GM21576 (cell line): ENCODE measurements around the gene TBCD.

Source experiments
- ATAC-seq: cut with Tn5 transposase; IDR thresholded peaks from one replicate; pipeline ENCODE4 v1.9.1; 2021; ENCODE audit warnings: mild to moderate bottlenecking, moderate library complexity; ENCODE audit not compliant: unreplicated experiment

The TBCD gene

DNA sequence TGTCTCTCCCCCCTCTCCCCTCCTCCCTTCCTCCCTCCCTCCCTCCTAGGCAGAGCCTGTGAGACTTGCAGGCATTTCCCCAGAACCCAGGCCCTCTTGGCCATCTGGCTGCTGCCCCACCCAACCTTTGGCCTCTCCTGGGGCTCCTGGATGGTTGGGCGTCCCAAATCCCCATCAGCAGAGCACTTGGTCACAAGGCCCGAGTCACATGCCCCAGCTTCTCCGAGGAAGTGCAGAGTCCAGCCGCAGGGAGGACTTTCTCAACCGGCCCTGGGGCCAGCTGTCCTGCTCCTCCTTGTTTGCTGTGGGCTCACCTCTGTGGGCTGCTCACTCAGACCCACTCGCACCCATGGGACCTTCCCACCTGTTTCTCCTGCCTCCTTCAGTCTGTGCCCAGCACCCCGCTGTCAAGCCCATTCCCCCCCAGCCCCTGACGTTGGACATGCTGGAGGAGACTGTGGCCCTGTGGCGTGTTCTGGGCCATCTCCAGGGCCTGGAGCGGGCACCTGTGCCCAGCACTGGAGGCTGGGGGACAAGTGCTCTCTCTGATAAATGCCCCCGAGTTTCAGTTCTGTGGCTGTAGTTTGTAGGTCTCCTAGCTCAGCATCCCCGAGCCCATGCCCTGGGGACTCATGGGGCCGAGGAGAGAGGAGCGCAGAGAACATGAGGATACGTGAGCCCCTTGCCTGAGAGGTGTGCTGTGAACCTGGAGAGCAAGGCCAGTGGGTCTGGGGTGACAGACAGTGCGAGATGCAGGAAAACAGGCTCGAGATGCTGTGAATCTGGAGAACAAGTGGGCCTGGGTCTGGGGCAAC, 130.2 kb downstream of the TBCD start:
- ATAC-seq, result no peak

DNA sequence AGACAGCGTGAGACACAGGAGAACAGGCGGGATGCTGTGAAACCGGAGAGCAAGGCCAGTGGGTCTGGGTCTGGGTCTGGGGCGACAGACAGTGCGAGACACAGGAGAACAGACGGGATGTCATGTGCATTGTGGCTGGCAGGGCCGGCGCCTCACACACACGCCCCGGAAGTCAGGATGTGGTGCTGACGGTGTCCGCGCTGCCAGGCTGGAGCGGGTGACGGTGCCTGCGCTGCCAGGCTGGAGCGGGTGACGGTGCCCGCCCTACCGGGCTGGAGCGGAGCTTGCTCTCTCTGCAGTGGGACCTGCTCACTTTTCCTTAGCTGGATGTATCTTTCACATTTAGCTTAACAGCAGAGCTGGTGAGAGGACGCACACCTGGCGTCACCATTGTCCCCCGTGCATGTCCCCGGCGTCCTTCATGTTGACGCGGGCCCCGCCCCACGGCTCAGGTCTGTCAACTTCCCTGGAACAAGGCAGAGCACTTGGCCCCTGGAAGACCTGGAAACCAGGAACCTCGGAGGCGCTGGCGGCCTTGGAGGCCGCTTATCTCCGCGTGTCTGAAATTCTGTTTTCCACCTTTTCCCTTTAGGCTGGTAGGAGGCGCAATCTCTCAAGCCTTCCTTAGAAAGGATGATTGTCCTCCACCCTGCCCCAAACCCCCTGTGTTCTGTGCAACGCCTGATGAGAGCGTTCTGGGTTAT, 131.0 kb downstream of the TBCD start:
- no peak for ATAC-seq

DNA sequence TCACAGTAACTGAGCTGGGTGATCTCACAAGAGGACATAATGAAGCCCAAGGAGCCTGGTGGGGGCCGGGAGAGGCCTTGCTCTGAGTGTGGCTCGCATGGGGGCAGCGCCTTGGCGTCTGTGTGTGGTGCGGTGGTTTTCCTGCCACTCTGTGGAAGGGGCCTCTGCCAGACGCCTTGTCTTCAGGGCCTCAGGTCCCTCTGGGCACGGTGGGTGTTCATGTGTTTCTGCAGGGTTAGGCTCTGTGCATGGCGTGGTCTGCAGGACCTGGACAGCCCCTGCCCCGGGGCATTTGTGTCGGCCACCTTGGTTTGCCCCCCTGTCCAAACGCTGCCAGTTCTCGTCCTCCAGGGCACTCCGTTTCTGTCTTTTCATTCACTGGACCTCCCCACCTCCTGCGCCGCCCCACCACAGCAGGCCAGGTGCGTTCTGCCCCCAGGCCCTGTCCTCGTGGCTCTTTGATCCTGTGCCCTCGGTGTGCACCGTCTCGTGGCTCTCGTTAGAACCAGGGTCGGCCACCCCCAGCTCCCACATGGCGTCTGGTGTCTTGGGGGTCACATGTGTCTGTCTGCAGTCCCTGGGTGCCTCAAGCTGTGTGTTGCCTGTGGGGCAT, 131.7 kb downstream of the TBCD start:
- no peak for ATAC-seq

DNA sequence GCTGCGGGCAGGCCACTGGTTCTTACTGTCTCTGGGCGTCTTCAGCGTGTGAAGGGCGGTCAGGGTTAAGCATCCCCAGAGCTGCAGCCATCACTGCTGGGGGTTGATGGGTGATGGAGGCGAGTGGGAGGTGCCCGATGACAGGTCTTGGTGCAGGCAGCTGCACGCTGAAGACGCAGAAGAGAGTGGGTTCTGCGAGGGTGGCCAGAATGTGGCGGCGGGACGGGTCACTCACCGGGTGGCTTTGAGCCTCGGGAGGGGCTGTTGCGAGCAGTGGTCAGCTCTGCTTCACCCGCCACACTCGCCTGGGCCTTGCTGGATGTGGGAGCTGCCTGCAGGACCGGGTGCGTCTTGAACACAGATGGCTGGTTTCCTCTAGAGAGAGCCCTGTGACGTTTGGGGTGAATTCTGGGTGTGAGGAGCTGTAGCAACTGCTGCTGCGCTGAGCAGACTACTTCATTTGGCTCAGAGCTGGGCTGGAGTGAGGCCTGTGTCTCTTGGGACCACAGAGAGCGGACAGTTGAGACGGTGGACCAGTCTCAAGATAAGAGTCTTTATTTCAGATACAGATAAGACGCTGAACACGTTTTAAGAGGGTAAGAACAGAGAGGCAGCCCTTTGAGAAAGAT, 132.6 kb downstream of the TBCD start:
- ATAC-seq, result no peak

DNA sequence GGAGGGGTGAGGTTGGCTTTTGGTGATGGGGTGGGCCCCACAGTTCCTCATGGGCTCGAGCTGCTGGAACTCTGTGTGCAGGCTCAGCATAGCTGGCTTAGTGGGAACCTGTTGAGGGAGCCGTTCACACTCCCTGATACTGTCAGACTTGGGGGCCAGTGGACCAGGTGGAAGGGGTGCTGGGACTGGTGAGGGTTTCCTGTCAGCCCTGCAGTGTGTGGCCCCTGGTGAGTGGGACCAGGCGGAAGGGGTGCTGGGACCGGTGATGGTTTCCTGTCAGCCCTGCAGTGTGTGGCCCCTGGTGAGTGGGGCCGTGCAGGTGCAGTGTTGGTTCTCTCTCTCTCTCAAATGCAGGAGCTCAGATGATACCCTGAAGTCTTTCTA, 133.1 kb downstream of the TBCD start:
- ATAC-seq, result no peak

DNA sequence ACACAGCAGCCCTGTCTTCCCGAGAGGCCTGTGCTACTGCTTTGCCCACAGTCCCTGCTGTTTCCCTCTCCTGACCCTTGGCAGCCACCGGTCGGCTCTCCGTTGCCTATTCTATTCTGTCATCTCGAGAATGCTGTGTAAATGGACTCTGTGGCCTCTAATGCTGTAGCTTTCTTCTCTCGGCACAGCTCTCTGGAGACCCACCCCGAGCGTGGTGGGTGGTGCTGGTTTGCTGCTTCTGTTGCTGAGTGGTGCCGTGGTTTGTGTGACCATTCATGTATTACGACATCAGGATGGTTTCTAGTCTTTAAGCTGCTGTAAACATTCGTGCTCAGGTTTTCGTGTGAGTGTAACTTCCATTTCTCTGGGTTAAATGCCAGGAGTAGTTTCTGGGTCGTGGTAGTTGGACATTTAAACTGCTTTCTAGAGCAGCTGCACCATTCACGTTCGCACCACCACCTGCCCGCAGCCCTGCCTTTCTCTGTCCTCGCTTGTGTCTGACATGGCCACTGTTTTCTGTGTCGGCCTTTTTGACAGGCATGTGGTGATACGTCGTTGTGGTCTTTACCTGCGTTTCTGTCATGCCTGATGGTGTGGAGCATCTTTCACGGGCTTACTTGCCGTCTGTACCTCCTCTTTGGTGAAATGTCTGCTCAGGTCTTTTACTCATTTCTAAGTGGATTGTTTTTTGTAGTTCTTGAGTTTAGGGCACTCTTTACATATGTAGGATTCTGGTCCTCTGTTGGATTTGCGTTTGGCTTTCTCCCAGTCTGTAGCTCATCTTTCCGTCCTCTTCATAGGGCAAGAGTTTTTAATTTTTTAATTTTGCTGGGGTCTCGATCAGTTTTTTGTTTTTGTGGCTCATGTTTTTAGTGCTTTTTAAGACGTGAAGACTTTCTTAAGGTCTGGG, 135.6 kb downstream of the TBCD start:
- no peak for ATAC-seq

DNA sequence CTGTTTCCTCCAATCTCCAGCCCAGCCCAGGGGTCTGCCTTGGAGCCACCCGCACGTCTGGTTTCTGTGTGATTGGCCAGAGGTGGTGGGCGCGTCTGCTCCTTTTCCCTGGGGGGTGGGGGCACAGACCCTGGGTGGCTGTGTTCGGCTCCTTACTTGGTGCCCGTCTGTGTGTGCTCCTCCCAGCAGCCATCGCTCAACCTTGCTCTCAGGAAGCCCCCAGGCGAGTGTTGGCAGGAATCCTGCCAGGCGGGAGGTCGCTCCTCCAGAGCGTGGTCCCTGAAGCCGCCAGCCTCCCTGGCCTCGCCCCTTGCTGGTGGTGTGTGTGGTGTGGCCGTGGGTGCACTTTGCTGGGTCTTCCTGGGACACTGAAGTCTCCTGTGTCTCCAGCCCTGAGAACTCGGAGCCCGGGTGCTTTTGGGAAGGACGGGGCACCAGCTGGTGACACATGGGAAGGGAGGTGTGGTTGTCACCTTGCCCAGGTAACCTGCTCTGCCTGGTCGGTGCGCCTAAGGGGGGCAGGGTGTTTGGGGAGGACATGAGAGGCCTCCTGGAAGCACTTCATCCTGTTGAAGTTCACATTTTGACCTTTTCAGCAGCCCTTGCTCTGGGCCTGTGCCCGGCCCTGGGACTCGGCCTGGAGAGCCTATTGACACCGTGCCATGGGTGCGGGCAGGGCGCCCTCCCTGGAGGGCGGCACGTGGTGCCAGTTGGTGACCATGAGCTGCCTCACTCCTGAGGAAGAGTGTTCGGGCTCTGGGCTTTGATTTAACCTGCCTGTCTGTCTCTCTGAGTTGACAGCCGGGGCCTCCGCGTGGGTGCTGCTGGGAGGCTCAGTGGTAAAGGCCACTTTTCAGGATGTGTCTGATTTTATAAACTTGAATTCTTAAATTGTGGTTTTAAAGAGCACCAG, 137.0 kb downstream of the TBCD start:
- ATAC-seq, result no peak

DNA sequence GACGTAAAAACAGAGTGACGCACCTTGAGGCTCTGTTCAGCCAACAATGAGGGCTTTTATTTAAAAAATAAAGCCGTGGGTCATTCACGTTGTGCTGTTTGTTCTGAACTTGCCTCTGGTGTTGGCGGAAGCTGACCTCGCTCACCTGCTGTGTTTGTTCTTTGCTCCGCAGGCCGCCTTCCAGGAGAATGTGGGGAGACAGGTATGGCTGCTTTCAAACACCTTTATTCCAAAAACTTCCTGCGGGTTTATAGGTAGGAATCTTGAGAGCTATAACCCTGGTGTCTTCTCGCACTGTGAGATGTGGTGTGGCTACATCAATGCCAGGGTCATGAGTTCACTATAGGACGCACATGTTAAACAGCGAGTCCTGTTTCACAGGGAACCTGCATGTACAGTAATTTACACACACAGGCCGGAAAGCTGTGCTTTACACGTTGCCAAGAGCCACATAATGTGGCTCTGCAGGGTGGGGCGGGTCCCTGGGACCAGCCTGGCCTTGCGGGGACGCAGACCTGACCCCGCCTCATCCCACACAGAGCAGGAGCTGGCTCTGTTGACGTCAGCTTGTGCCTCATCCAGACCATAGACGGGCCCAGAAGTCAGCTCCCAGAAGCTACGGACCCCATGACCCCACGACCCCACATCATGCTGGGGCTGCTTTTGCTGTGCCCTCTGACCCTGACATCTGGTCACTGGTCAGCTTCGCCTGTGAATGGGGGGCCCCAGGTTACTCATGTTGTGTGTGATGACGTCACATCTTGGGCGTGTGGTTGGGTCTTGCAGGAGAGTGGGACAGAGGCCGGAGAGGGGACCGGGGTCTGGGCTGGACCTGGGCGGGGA, 137.9 kb downstream of the TBCD start:
- ATAC-seq, result no peak

DNA sequence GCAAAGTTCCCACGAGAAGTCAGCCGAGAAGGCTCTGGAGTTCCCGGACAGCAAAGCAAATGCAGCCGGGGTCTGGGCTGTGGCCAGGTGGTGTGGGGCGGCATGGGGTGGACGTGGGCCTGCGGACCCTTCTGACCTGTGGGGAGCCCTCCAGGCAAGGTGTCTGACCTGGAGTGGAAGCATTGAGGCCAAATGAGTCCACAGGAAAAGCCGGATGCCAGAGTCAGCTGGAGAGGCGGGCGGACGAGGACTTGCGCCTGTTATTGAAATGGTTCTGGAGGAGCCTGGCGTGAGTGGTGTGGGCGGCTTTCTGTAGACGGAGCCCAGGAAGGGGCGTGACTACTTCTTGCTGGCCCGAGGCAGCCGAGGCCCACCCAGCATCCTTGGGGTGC, 138.5 kb downstream of the TBCD start:
- ATAC-seq, result no peak

DNA sequence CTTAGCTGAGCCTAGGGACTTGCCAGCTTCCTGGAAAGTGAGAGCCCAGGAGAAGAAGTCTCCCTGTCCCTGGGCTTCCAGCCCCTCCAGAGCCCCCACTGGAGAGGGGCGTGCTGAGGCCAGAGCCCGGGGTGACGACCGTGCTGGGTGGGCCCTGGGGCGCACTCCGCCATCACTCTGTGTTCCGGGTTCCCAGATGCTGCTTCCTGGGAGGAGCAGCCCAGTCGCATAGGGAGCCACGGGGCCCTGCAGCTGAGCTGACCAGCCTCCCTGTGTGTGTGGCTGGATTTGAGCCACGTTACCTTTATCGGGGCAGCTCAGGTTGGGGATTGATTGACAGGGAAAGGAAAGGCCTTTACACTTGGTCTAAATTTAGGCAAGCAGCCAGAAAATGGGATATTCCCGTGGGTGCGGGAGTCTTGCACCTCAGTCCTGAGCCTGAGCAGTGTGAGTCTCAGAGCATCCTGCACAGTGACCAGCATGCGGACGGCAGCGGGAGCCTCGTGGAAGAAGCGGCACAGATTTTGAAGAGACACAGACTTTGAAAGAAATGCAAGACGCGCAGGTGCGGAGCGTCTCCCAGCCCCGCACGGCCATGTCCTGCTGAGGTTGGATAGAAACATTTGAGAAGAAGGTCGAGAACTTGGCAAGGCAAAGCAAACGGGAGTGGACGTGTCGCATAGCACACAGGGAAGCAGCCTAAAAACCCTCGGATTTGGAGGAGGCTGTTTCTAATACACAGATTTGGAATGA, 139.2 kb downstream of the TBCD start:
- no peak for ATAC-seq

DNA sequence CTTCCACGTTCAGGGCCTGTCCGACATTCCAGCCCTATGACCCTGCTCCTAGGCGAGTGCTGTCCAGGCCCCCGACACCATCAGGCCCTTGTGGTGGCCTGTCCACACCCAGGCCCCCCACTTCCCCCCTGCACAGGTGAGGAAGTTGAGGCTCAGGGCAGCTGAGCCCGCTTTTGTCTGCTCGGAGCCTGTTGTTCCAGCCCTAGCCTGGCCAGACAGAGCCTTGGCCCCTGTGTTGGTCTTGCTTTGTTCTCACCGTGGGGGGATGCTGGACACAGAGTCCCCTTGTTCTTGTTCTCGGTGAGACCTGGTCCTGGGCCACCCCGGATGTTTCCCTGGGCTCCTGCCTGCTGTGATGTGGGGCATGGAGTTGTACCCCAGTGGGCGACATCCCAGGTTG, 140.0 kb downstream of the TBCD start:
- no peak for ATAC-seq

DNA sequence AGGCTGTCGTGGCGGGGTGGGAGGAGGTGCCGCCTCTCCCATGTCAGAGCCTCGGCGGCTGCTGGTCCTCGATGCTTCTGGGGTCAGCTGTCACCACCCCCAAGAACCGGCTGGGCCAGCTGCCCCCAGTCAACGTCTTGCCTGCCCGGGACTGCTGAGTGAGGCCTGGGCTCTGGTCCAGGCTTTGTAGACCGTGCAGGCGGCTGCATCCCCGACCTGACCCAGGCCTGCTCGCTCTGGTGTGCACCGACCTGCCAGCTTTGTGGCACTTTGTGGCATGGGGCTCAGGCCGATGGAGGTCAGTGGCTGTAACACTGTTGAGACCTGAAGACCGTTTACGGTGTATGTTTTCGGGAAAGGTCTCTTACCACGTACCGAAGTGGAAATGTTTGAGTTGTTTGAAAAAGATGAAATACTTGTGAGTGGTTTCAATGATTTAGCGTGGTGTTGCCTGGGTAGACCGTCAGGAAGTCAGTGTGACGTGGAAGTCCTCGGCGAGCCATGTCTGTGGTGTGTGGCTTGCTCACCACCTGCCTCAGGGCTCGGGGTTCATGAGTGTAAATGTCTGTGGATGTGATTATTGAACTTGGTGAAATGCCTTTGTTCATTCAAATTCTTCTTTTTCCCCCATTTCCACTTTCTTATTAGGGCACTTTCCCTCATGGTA, 141.2 kb downstream of the TBCD start:
- no peak for ATAC-seq

DNA sequence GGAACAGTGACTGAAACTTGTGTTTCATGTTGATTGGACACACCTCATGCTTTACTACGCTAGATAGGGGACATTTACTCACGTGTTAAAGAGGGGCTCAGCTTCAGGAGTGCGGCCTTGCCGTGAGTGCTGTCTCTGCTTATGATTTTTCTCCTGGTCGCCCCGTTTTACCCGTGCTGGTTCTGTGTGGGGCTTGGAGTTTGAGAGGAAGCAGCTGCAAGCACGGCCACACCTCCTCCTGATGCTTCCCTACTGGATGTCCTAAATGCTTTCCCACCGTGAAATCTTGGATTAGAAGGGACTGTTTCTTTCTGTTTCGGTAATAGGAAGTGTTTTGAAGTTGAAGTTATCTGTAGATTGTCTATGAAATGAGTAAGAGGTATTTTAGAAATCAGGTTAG, 141.9 kb downstream of the TBCD start:
- no peak for ATAC-seq

DNA sequence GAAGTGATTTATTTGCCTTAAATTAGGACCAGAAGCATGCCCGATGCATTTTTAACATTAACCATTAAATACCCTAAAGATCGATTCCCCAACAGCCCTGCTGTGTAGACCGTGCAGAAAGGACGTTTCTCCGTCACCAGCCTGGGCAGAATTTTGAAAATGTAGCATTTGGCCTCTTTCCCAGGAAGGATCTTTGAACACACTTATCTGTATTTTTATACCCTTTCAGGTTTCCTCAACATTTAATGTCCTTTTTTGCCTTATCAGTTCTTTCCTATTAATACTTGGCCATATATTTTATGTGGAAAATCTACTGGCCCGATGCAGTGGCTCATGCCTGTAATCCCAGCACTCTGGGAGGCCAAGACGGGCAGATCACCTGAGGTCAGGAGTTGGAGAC, 142.5 kb downstream of the TBCD start:
- ATAC-seq, result no peak

DNA sequence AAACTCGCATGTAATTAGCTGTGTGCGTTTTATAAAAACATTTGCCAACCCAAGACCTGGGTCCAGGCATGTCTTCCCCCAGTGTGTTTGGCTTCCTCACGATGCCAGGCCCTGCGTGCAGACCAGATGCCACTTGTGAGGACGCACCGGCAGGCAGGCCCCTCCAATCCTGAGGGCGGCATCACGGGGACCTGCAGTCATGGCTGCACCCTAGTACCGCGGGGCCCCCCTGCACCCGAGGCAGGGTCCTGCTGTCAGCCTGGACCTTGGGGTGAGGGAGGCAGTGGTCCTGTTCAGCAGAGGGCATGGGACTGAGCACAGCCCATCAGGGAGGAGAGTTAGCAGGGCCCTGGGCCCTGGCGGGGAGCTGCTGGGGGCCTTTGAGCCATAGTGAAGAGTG, 143.2 kb downstream of the TBCD start:
- no peak for ATAC-seq

DNA sequence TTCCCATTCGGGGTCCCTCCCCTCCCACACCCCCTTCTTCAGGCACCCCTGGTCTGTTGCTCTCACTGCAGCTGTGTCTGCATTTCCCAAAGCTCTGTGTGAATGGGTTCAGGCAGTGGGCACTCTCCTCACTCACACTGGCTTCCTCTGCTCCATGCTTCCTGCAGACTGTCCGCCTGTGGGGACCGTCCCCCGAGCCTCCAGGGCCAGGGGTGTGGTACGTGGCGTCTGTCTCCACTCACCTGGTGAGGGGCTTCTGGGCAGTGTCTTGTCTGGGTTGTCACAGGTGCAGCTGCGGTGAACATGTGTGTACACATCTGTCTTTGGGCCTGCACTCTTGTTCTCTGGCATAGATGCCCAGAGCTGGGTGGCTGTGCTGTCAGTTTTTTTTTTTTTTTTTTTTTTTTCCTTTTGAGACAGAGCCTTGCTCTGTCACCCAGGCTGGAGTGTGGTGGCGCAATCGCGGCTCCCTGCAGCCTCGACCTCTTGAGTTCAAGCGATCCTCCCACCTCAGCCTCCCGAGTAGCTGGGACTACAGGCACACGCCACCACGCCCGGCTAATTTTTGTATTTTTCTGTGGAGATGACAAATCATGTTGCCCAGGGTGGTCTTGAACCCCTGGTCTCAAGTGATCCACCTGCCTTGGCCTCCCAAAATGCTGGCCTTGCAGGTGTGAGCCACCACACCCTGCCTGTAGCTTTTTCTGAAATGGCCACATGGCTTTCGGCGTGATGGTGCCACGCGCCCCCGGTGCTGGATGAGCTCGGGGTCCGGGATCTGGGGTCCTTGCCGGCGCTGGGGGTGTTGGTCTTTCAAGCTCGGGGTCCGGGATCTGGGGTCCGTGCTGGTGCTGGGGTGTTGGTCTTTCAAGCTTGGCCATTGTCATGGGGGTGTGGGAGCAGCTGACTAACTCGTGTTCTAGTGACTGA, 144.5 kb downstream of the TBCD start:
- ATAC-seq, result no peak
